Measurements from ENCODE around the gene SPECC1L.

The SPECC1L gene

DNA sequence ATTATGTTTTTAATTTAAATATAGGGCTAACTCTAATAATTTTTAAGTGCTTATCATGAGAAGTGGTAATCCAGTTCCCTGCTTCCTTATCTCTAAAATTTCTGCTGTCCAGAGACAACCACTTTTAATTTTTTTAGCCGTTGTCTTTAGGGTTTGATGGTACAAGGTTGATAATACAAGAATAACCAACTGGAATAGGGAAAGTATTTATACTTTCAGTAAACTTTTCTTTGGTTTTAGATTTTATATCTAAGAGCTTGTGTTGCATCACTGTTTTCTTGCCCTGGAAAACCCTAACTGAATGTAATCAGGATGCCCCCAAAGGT is 110.2 kb downstream of the SPECC1L start:
- TF ChIP-seq CTCF (IDR thresholded peaks at IDR 0.05) = no peak

DNA sequence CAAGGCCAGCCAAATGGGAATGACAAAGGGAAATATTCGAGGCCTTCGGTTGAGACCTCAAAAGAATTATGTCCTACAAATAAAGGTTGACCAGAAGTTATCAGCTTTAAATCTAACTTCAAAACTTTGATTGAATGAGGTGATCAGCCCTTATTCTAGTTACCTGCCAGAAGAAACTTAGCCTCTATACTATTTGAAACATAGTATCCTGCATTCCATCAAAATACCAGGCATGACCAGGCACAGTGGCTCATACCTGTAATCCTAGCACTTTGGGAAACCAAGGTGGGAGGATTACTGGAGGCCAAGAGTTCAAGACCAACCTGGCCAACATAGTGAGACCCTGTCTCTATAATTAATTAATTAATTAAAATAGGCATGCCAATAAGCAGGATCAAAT is 112.4 kb downstream of the SPECC1L start:
- no peak for TF ChIP-seq CTCF (IDR thresholded peaks at IDR 0.05)

DNA sequence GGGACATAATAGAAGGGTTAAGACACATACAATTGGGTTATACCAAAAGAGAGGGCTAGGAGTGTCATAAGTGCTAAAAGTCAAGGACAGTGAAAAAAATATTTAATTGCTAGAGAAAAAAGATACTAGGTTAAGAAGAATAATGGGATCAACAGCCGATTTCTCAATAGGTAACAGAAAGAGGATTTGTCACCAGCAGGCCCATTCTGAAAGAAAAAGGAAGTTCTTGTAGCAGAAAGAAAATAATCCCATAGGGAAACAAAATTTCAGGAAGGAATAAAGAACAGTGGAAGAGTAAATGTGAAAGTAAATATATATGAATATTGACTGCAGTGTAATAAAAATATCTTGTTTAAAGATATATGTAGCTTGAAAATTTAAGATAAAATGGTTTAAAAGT is 113.5 kb downstream of the SPECC1L start:
- no peak for TF ChIP-seq CTCF (IDR thresholded peaks at IDR 0.05)

- no peak for TF ChIP-seq CTCF (IDR thresholded peaks at IDR 0.05)
Measured at GRCh38 chr22:24386937-24387471, 116.4 kb downstream of the SPECC1L start.

DNA sequence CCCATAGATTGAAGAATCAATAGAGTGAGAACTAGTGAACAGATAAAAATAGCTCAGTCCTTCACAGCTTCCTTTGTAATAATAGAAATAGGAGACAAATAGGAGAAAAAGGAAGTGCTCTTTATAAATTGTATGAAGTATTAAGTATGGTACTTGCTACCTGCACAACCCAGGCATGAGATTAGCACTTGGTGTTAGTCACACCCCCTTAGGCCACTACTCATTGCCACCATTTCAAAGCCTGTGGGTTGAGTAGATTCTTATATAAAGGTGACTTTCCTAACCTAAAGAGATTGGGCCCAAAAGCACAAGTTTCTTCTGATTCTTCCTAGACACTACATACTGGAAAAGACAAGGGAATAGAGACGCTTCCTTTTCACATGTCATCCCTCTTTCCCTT is 119.0 kb downstream of the SPECC1L start:
- TF ChIP-seq CTCF (IDR thresholded peaks at IDR 0.05) = no peak

- TF ChIP-seq CTCF (IDR thresholded peaks at IDR 0.05) = no peak
Measured at GRCh38 chr22:24390156-24390555, 119.5 kb downstream of the SPECC1L start.

- TF ChIP-seq CTCF (IDR thresholded peaks at IDR 0.05) = no peak
Measured at GRCh38 chr22:24390576-24390975, 119.9 kb downstream of the SPECC1L start.

DNA sequence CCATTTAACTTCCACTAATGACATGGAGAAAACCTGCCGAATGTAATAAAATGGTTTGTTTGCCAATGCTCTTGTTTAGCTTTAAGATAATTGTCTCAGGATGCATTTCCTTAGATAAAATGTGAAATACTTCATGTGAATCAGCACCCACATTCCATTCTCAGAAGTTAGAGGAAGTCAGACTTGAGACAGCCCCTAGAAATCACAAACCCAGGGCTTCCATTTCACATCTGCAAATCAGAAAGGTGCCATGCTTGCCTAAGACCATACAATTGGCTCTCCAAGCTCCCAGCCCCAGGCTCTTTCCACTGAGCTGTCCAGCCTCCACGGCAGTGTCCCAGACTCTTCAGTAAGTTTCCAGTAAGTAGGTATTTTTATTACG is 121.2 kb downstream of the SPECC1L start:
- TF ChIP-seq CTCF (IDR thresholded peaks at IDR 0.05) = no peak

Measured in LNCAP (cell line).